SU-DHL-6 (cell line): Measurements from ENCODE around the gene MINK1.

Experiments used
- H2AFZ ChIP-seq: fragments of 200-600 bp; sonication (generic); 2 replicates; pipeline ENCODE4 v1.6.1; 2014; ENCODE audit warnings: low read depth, mild to moderate bottlenecking, moderate library complexity, mixed read lengths, antibody characterized with exemption, low read length; ENCODE audit not compliant: severe bottlenecking
- H3F3A ChIP-seq: fragments of 200-600 bp; shearing (Covaris generic); 2 replicates; pipeline ENCODE4 v1.6.0; 2016; ENCODE audit warnings: antibody characterized with exemption, mild to moderate bottlenecking; ENCODE audit not compliant: insufficient read depth
- H3K27ac ChIP-seq: fragments of 200-600 bp; sonication (generic); 2 replicates; pipeline ENCODE4 v1.5.1; 2016; ENCODE audit warnings: low read depth, mild to moderate bottlenecking, low read length, moderate library complexity, mixed read lengths
- H3K27me3 ChIP-seq: fragments of 200-600 bp; sonication (generic), shearing (Covaris generic); 2 replicates; pipeline ENCODE4 v1.6.0; 2014; ENCODE audit warnings: mild to moderate bottlenecking, low read length
- H3K36me3 ChIP-seq: fragments of 200-600 bp; sonication (generic); 2 replicates; pipeline ENCODE4 v1.6.1; 2014; ENCODE audit warnings: mild to moderate bottlenecking, low read length, mixed read lengths
- H3K4me2 ChIP-seq: fragments of 300-600, 200-600 bp; shearing (Covaris generic), sonication (generic); 2 replicates; pipeline ENCODE4 v1.6.0; 2014; ENCODE audit warnings: low read length, low read depth, mild to moderate bottlenecking; ENCODE audit not compliant: poor library complexity, severe bottlenecking
- H3K4me3 ChIP-seq: fragments of 200-600 bp; sonication (generic); 2 replicates; pipeline ENCODE4 v1.5.1; 2014; ENCODE audit warnings: antibody characterized with exemption, low read length, mild to moderate bottlenecking, mixed read lengths; ENCODE audit not compliant: insufficient read depth, poor library complexity, severe bottlenecking
- H3K79me2 ChIP-seq: fragments of 200-600 bp; sonication (generic); 2 replicates; pipeline ENCODE4 v1.6.1; 2014; ENCODE audit warnings: mild to moderate bottlenecking, low read length, moderate library complexity; ENCODE audit not compliant: insufficient read depth
- H3K9ac ChIP-seq: fragments of 200-600 bp; sonication (generic); 2 replicates; pipeline ENCODE4 v1.7.0; 2014; ENCODE audit warnings: mild to moderate bottlenecking, low read length
- H3K9me2 ChIP-seq: fragments of 200-600 bp; sonication (generic); replicated peaks from 2 replicates; pipeline ENCODE4 v1.6.1; 2014; ENCODE audit warnings: low read length; ENCODE audit not compliant: insufficient read depth
- H3K9me3 ChIP-seq: fragments of 200-600 bp; sonication (generic); 2 replicates; pipeline ENCODE4 v1.6.1; 2014; ENCODE audit warnings: low read length, mixed read lengths; ENCODE audit not compliant: insufficient read depth
- H4K20me1 ChIP-seq: fragments of 200-600 bp; sonication (generic); 2 replicates; pipeline ENCODE4 v1.6.1; 2014; ENCODE audit warnings: low read depth, mild to moderate bottlenecking, antibody characterized with exemption, low read length, moderate library complexity, mixed read lengths
- EZH2phosphoT487 ChIP-seq: fragments of 200-600 bp; sonication (generic), shearing (Covaris generic); conservative IDR thresholded peaks from 2 replicates; pipeline ENCODE4 v1.6.1; 2018; ENCODE audit warnings: mild to moderate bottlenecking, antibody characterized with exemption, low read length, moderate library complexity, mixed read lengths
- TF ChIP-seq, protein P1 (sequence below): fragments of 200-600 bp; sonication (generic); IDR thresholded peaks from one replicate; pipeline ENCODE4 v1.5.1; 2017; ENCODE audit warnings: antibody characterized with exemption, mild to moderate bottlenecking, low read length, moderate library complexity; ENCODE audit not compliant: insufficient read depth, poor library complexity, severe bottlenecking

MINK1 gene

DNA sequence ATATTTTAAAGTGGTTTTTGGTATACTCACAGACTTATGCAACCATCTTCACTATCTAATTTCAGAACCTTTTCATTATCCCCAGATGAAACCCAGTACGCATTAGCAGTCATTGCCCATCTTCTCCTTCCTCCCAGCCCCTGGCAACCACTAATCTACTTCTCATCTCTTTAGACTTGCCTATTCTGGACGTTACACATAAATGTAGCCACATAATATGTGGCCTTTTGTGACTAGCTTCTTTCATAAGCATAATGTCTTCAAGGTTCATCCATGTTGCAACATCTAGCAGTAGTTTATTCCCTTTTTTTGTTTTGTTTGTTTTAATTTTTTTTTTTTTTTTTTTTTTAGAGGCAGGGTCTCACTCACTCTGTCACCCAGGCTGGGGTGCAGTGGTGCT is 37.7 kb downstream of the MINK1 start:
- Histone ChIP-seq H3F3A (no peaks in the 10 kb centered on the region), H3K27me3 (no peaks in the 10 kb centered on the region), H2AFZ (no peak overlapping the region), H3K36me3 (no peaks in the 10 kb centered on the region), H4K20me1 (no peaks in the 10 kb centered on the region), H3K9me2 (no peaks in the 10 kb centered on the region), H3K9ac (no peak overlapping the region), H3K27ac (no peak overlapping the region), H3K79me2 (peaks cover 4% of the 10 kb centered on the region; the same call in 1 of the 2 replicates), H3K4me2 (no peak overlapping the region), H3K9me3 (no peaks in the 10 kb centered on the region), H3K4me3 (no peak overlapping the region)
- TF ChIP-seq, protein P1, sequence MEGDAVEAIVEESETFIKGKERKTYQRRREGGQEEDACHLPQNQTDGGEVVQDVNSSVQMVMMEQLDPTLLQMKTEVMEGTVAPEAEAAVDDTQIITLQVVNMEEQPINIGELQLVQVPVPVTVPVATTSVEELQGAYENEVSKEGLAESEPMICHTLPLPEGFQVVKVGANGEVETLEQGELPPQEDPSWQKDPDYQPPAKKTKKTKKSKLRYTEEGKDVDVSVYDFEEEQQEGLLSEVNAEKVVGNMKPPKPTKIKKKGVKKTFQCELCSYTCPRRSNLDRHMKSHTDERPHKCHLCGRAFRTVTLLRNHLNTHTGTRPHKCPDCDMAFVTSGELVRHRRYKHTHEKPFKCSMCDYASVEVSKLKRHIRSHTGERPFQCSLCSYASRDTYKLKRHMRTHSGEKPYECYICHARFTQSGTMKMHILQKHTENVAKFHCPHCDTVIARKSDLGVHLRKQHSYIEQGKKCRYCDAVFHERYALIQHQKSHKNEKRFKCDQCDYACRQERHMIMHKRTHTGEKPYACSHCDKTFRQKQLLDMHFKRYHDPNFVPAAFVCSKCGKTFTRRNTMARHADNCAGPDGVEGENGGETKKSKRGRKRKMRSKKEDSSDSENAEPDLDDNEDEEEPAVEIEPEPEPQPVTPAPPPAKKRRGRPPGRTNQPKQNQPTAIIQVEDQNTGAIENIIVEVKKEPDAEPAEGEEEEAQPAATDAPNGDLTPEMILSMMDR = no peak
- TF ChIP-seq EZH2phosphoT487 = no peak

DNA sequence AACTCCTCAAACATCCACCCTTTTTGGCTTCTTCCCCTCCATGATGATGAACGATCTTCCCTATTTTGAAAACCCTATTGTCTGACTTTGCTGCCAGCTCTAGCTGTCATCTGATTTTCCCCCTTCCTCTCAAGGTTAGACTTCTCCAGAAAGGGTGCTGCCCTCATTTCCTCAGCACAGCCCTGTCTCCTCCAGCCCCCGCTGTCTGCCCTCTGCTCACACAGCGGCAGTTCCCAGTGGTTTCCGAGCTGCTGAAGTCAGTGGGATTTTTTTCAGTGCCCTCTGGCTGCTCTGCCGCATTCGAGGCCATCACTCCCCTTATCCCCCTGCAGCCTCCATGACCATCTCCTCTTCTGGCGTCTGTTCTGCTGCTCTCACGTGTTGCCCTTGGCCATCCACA is 39.6 kb downstream of the MINK1 start:
- Histone ChIP-seq H4K20me1 (no peaks in the 10 kb centered on the region), H3K36me3 (no peaks in the 10 kb centered on the region)
- TF ChIP-seq, protein P1 = no peak
- TF ChIP-seq EZH2phosphoT487 = no peak

DNA sequence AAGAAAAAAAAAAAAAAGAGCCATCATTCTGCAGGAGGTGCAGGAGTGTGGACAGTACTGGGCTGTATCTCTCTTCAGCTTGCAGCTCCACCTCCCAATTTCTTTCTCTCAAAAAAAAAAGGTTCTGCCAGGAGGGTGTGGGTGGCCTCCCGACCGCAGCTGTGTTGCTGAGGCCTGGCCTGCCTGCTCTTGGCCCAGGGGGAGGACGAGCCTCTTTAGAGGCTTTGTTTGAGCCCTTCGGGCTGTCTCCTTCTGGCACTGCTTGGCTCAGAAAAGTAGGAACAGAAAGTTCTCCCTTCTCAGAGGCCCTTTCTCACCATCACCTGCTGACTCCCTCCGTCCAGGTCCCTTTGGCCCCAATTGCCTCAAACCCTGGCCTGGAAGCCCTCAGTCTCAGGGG is 43.9 kb downstream of the MINK1 start:
- TF ChIP-seq EZH2phosphoT487 = no peak
- TF ChIP-seq, protein P1 = no peak
- H3K4me2 ChIP-seq = no peak overlapping the region
- H3K79me2 ChIP-seq = no peaks in the 10 kb centered on the region; the same call in 1 of the 2 replicates
- no peaks in the 10 kb centered on the region for H3K9me2 ChIP-seq
- H3K9ac ChIP-seq = no peak overlapping the region
- no peak overlapping the region for H2AFZ ChIP-seq
- H3K9me3 ChIP-seq = no peaks in the 10 kb centered on the region
- no peak overlapping the region for H3K4me3 ChIP-seq
- no peaks in the 10 kb centered on the region for H4K20me1 ChIP-seq
- H3K36me3 ChIP-seq = no peaks in the 10 kb centered on the region
- no peaks in the 10 kb centered on the region for H3F3A ChIP-seq
- no peak overlapping the region for H3K27ac ChIP-seq
- no peaks in the 10 kb centered on the region for H3K27me3 ChIP-seq

More for the DNA sequence above, 39.6 kb downstream of the MINK1 start:
- Histone ChIP-seq H2AFZ (no peak overlapping the region), H3K4me2 (no peak overlapping the region), H3K9me3 (no peaks in the 10 kb centered on the region), H3K27ac (no peak overlapping the region), H3K79me2 (peaks cover 4% of the 10 kb centered on the region; the same call in 1 of the 2 replicates), H3K4me3 (no peak overlapping the region), H3K9me2 (no peaks in the 10 kb centered on the region), H3F3A (no peaks in the 10 kb centered on the region), H3K27me3 (no peaks in the 10 kb centered on the region), H3K9ac (no peak overlapping the region)
